GM12873 (cell line): ENCODE data around the gene COL8A1.

Experiments
- CTCF ChIP-seq: IDR thresholded peaks from 2 replicates; pipeline ENCODE4 v1.5.1; 2012; ENCODE audit warnings: low read depth, mild to moderate bottlenecking, moderate library complexity, low read length, control low read depth; ENCODE audit not compliant: insufficient read depth; ENCODE audit errors: missing control alignments

COL8A1 gene

GRCh38 chr3:99700631-99701268 is 62.4 kb downstream of the COL8A1 start:
- TF ChIP-seq CTCF: no peak

- TF ChIP-seq CTCF: no peak
These were observed 64.9 kb downstream of the COL8A1 start for GRCh38 chr3:99702953-99703943.

- TF ChIP-seq CTCF: no peak
These were observed 66.0 kb downstream of the COL8A1 start for GRCh38 chr3:99704417-99704816.

GRCh38 chr3:99706410-99706809 is 68.0 kb downstream of the COL8A1 start:
- TF ChIP-seq CTCF: no peak

- TF ChIP-seq CTCF: no peak
These were observed 69.9 kb downstream of the COL8A1 start for GRCh38 chr3:99708207-99708745.

GRCh38 chr3:99709686-99710085 is 71.3 kb downstream of the COL8A1 start:
- no peak for TF ChIP-seq CTCF

- no peak for TF ChIP-seq CTCF
These were observed 71.7 kb downstream of the COL8A1 start for GRCh38 chr3:99710094-99710493.
